Spleen (tissue), 3 donors: ENCODE results near the gene TDO2.

ENCODE experiments used
- POLR2A ChIP-seq, 3 donors: fragments of 450-650 bp; IDR thresholded peaks; one replicate each; pipeline ENCODE4 v1.5.1; 2017; ENCODE audit warnings: antibody characterized with exemption in 3 of 3, mild to moderate bottlenecking in 1 of 3
- POLR2AphosphoS5 ChIP-seq, 3 donors: sonication (generic); formaldehyde crosslinking; IDR thresholded peaks; one replicate each; pipeline ENCODE4 v1.5.1; 2017; ENCODE audit warnings: antibody characterized with exemption in 3 of 3

- TF ChIP-seq POLR2AphosphoS5 (IDR thresholded peaks at IDR 0.05) (no peak), POLR2A (IDR thresholded peaks at IDR 0.05) (no peak)
Observed at GRCh38 chr4:155944516-155944915, 41.0 kb downstream of the TDO2 start.
